ENCODE measurements around the gene MACROH2A1.

GRCh38 chr5:135322271-135322670 lies 76.8 kb downstream of the MACROH2A1 start:
- no peak for TF ChIP-seq CTCF (IDR thresholded peaks at IDR 0.05; ENCODE audit: low read length)
- no peak for TF ChIP-seq EZH2 (IDR thresholded peaks at IDR 0.05; ENCODE audit: borderline replicate concordance, low read length)
